Activated gamma-delta T cell (primary cell): ENCODE data around the gene ZSWIM5.
"Not testable (repeated sequence)": the region's sequence is repeated elsewhere in the genome, so short reads cannot be mapped to it uniquely, and the experiment has no call there.

ENCODE experiments used
- DNase-seq: peaks from one replicate; lab custom pipeline; 2025; lab: John Stamatoyannopoulos, UW
- total RNA-seq, 2 donors: gene quantifications; one replicate each; lab custom pipeline; 2026; lab: John Stamatoyannopoulos, UW

ZSWIM5 gene
- 11.8 to 21.6 reads per million in 2 donors for total RNA-seq

DNA sequence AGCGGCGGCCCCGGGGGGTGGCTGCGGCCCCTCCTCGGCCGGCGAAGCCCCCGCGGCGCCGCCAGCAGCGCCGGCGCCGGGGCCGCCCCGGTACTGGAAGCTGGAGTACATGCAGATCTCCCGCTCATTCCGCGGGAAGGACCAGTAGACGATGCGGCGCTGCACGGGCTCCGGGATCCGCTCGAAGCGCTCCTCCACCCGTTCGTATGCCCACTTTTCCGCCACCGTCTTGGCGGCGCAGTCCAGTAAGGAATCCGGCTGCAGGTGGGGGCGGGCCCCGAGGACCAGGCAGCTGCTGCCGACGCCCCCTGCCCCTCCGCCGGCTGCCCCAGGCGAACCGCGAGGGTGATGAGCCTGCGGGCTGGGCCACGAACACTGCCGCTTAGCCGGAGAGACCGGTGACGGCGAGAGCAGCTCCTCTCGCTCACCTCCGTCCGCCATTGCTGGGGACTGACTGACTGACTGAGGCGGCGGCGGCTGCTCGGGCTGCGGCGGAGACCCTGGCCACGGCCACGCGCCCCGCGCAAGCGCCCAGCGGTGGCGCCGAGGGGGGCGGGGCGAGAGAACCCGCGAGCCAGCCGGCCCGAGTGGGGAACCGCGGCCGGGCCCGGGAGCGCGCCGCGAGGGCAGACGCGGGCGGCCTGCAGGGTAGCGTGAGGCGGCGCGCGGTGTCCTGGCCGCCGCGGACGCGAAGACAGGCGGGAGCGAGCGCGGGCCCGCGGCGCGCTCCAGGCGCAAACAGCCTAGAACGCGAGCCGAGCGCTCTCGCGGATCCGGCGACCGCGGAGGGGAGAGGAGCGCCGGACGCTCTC lies at the start of gene ZSWIM5:
TSS of gene ZSWIM5 (minus strand) at position 696 of the 812 bp plus-strand sequence. CDS start at position 441, 255 bp downstream.
- DNase-seq, result peak; percentile 55

DNA sequence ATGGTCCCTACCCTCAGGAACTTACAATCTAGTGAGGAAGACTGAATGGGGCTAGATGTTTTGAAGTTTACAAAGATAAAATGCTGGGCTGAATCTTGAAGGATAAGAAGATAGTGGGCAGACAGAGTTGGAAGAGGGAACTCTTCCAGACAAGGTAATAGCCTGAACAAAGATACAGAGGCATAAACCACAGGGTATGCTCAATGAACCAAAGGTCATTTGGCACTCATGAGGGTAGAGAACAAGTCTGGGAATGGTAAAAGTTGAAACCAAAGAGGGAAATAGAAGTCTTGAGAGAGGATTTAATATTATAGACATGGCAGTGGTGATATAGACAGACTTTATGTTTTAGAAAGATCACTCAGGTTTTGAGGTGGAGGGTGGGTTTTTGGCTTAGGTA lies 48.1 kb upstream of the ZSWIM5 start:
- no peak for DNase-seq

DNA sequence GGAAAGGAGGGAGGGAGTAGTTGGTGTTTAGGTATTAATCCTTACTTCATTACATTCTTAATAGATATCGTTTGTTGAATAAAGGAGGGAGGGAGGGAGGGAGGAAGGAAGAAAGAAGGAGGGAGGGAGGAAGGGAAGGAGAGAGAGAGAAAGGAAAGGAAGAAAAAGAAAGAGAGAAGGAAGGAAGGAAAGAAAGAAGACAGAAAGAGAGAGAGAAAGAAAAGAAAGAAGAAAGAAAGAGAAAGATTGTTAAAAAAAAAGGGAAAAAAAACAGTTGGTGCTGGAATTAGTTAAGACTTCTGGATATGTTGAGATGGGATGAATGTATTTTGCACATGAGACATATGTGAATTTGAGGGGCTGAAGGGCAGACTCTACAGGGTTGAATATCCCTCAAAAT lies 44.1 kb upstream of the ZSWIM5 start:
- DNase-seq, result no peak

DNA sequence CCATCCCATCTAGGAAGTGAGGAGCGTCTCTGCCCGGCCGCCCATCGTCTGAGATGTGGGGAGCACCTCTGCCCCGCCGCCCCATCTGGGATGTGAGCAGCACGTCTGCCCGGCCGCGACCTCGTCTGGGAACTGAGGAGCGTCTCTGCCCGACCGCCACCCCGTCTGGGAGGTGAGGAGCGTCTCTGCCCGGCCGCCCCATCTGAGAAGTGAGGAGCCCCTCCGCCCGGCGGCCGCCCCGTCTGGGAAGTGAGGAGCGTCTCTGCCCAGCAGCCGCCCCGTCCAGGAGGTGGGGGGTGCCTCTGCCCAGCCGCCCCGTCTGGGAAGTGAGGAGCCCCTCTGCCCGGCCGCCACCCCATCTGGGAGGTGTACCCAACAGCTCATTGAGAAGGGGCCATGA lies 41.6 kb upstream of the ZSWIM5 start:
- DNase-seq, result not testable (repeated sequence)

DNA sequence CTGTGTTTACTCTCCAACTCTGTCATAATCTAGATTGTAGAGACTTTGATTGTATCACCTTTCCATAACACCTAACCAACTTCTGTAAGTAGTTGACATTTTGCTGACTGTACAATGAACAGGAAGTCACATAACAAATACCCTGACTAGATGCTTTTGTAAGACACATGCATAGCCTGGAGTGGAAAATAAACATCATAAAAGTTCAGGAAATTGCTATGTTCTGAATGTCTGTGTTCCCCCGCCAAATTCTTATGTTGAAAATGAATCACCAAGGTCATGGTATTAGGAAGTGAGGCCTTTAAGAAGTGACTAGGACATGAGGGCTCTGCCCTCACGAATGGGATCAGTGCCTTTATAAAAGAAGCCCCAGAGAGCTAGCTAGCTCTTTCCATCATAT lies 40.4 kb upstream of the ZSWIM5 start:
- no peak for DNase-seq

DNA sequence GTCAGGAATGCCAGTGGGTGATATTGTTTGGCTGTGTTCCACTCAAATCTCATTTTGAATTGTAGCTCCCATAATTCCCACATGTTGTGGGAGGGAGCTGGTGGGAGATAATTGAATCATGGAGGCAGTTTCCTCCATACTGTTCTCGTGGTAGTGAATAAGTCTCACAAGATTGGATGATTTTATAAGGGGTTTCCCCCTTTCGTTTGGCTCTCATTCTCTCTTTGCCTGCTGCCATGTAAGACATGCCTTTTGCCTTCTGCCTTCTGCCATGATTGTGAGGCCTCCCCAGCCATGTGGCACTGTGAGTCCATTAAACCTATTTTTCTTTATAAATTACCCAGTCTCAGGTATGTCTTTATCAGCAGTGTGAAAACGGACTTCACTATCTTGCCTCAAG lies 40.0 kb upstream of the ZSWIM5 start:
- not testable (repeated sequence) for DNase-seq

DNA sequence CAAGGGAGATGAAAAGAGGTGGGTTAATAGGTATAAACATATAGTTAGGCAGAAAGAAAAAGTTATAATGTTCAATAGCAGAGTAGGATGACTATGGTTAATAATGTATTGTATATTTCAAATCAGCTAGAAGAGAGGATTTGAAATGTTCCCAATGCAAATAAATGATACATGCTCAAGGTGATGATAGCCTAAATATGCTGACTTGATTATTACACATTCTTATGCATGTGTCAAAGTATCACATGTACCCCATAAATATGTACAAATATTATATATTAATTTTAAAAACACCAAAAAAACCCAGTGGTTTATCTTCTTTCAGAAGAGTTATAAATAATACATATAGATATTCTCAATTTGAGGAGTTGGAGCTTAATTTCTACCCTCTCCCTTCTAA lies 38.3 kb upstream of the ZSWIM5 start:
- DNase-seq, result no peak

DNA sequence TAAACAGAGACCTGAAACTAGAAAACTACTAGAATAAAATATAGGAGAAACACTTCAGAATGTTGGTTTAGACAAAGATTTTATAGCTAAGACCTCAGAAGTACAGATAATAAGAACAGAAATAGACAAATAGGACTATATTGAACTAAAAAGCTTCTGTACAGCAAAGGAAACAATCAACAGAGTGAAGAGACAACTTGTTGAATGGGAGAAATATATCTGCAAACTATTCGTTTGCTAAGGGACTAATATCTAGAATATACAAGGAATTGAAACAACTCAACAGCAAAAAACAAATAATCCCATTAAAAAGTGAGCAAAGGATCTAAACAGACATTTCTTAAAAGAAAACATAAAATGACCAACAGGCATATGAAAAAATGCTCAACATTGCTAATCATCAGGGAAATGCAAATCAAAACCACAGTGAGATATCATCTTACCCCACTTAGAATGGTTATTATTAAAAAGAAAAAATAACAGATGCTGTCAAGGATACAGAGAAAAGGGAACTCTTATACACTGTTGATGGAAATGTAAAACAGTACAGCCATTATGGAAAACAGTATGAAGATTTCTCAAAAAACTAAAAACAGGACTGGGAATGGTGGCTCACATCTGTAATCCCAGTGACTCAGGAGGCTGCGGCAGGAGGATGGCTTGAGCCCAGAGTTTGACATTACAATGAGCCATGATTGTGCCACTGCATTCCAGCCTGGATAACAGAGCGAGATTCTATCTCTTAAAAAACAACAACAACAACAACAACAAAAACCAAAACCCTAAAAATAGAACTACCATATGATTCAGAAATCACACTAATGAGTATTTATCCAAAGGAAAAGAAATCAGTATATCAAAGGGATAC lies 37.3 kb upstream of the ZSWIM5 start:
- no peak for DNase-seq

DNA sequence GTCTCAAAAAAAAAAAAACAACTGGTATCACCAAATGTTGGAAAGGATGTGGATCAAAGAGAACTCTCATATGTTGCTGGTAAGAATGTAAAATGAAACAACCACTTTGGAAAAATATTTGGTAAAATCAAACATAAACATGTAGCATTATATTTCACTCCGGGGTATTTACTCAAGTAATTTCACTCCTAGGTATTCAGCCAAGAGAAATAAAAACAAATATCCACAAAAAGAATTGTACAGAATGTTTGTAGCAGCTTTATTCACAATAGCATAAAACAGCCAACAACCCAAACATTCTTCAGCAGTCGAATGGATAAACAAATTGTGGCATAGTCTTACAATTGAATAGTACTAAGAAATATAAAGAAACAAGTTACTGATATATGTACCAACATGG lies 32.4 kb upstream of the ZSWIM5 start:
- no peak for DNase-seq

DNA sequence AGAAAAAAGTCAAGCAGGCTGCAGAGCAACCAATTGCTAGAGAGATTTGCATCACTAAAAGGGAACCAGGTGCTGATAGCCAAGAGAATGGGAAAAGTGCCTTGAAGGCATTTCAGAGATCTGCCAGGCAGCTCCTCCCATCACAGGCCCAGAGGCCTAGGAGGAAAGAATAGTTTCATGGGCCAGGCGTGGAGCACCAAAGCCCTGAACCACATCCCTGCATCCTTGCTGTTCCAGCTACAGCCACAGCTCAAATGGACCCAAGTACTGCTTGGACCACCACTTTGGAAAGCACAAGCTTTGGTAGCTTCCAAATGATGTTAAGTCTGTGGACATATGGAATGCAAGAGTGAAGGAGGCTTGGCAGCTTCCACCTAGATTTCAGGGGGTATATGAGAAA lies 29.7 kb upstream of the ZSWIM5 start:
- DNase-seq, result no peak

DNA sequence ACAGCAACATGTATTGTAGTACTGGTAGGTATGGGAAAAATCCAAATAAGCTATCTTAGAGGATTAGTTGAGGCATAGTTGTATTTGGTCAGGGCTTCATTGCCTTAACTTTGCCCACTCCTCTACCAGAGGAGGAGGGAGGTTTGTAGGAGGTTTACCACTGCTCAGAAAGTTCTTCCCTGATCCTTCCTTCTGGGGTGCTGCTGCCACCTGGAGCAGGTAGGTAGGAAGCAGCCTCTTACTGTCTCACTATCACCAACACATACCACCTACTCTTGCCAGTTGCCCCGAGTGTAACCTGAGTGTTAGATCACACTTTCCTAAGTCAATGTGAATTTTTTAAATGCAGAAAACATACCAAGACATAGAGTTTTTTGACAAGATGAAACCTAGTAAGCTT lies 24.1 kb upstream of the ZSWIM5 start:
- DNase-seq, result no peak

DNA sequence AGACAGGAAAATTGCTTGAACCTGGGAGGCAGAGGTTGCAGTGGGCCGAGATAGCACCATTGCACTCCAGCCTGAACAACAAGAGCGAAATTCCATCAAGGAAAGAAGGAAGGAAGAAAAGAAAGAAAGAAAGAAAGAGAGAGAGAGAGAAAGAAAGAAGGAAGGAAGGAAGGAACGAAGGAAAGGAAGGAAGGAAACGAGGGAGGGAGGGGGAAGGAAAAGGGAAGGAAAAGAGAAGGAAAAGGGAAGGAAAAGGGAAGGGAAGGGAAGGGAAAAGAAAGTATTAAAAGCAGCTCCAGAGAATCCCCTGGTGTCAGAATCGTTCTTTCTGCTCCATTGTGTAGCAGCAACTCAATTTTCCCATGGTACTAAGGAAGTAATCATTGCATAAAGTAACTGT lies 19.2 kb upstream of the ZSWIM5 start:
- no peak for DNase-seq

DNA sequence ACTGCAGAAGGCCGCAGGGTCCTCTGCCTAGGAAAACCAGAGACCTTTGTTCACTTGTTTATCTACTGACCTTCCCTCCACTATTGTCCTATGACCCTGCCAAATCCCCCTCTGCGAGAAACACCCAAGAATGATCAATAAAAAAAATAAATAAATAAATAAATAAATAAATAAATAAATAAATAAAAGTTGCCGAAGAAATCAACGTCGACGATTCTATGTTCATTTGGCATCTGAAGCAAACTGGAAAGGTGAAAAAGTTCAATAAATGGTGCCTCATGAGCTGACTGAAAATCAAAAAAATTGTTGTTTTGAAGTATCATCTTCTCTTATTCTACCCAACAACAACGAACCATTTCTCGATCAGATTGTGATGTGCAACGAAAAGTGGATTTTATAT lies 17.3 kb upstream of the ZSWIM5 start:
- DNase-seq, result not testable (repeated sequence)

DNA sequence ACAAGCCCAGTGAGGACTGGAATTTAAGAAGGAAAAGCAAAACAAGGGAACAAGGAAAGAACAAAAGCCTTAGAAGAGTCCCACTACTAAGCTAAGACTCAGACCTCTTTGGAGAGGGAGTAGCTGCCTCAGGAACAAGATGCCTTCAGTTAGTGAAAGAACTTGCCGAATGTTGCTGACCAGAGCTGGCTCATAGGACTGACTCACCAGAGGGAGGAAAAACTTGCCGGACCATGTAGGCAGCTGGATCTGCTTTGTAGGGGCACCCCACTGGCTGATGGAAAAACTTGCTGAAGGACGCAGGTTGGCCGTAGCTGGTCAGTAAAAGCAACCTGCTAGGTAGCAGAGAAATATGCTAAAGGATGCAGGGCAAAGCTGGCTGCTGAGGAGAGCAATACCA lies 15.3 kb upstream of the ZSWIM5 start:
- no peak for DNase-seq

DNA sequence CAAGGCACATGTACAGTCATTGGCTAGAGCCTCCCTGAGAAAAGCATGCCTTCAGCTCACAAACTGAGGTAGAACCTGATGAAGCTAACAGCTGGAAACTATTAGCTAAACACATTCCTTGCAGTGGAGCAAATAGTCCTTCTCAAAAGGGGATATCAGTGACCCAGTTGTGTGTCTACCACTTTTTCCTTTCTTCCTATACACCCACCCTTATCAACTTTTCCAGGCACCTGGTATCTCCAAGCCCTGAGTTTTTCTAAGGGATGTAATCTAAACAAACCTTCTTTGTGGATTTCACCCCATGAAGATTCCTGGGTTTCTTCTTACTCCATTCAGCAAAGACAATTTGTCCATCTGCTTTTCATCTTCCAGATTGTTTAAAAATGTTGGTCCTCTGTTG lies 10.5 kb upstream of the ZSWIM5 start:
- DNase-seq, result no peak

DNA sequence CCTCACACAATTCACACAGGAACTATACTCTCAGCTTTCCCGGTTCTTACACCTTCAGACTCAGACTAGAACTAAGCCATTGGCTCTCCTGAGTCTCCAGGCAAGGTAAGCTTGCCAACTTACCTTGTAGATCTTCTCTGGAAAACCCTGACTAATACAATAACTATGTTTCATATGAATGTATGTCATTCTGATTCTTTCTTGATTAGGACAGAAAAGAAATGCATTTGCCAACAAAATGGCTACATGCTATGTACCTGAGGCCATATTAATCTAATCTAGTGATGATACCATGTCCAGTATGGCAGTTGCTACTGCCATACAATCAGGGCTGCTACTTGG lies 9.8 kb upstream of the ZSWIM5 start:
- DNase-seq, result no peak

DNA sequence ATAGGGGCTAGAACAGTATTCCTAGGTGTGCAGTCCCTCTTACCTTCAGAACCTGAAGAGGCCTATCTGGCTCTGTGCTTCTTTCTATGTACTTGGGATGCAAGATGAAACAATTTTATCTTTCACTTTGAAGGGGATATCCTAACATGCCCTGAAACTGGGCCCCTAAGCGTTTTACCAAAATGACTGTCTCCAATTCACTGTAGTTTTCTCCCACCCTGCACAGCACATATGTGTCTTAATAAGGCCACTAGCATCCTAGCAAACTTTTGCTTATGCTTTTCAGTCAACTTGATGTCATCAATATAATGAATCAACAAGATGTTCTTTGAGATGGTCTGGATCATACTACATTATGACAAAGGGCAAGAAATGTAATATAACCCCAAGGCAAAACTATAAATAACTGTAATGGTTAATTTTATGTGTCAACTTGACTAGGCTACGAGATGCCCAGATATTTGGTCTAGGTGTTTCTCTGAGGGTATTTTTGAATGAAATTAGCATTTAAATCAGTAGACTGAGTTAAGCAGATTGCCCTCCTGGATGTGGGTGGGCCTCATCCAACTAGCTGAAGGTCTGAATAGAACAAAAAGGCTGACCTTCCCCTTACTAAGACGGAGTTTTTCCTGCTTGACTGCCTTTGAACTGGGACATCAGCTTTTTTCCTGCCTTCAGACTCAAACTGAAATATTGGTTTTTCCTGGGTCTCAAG lies 9.2 kb upstream of the ZSWIM5 start:
- no peak for DNase-seq

DNA sequence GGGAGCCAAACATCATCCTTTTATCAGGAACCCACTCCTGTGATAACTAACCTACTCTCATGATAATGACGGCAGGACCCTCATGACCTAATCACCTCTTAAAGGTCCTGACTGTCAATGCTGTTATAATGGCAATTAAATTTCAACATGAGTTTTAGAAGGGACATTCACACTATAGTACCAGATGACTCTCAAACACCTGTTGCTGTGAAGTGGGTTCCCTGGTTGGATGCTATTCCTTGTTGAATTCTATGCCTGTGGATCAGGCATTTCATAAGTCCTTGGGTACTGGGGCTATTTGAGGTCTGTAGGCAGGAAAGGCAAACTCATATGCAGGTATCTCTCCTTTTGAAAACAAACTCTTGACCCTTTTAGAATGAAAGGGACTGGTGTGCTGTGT lies 7.5 kb upstream of the ZSWIM5 start:
- no peak for DNase-seq

DNA sequence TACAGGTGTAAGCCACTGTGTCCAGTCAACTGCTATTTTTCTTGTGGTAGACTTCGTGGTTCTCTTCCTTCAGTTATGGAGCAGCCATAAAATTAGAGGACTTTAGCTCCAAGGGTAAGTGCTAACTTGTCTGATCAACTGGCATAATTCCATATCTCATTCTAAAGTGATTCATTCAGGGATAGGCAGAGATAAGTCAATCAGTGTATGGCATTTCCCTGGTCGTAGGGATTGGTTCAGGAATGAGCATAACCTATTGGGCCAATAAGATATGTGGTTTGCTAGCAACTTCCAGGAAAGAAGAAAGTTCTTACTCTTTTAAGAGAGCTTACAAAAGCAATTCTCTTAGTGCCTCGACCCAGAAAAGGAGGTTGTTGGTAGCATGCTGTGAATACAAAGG lies 4.7 kb upstream of the ZSWIM5 start:
- no peak for DNase-seq

DNA sequence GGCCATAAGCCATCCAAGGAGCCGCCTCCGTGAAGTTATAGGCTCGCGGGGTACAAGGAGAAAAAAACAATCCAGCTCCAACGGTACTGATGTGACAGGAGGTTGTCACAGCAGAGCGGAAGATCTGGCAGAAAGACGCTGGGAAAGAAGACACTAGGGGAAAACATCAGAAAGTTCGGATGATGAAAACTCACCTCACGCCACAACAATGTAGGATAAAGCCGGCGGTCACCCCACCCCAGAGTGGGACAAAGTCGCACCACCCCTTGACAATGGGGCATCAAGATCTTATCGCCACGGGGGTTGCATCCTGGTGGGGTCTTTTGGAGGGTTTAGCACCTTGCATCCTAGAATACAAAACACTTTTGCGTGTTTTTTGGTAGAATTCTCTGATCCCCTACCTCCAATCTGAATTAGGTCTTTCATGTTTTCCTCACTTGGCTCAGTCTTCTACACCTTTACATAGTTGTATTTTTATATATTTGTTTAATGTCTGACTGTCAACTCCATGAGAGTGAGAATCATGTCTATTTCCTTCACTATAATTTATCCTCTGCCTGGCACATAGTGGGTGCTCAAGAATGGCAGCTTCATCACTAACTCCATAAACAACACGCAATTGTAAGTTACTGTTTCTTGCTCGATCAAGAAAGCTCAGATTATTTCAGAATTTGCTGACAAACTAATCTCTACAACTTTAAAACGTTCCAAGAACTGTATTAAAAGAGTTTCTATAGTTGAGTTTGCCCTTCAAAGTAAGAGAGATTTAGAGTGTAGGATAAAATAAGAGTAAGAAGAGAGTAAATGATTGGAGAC lies 611 bp upstream of the ZSWIM5 start:
- DNase-seq, result no peak

DNA sequence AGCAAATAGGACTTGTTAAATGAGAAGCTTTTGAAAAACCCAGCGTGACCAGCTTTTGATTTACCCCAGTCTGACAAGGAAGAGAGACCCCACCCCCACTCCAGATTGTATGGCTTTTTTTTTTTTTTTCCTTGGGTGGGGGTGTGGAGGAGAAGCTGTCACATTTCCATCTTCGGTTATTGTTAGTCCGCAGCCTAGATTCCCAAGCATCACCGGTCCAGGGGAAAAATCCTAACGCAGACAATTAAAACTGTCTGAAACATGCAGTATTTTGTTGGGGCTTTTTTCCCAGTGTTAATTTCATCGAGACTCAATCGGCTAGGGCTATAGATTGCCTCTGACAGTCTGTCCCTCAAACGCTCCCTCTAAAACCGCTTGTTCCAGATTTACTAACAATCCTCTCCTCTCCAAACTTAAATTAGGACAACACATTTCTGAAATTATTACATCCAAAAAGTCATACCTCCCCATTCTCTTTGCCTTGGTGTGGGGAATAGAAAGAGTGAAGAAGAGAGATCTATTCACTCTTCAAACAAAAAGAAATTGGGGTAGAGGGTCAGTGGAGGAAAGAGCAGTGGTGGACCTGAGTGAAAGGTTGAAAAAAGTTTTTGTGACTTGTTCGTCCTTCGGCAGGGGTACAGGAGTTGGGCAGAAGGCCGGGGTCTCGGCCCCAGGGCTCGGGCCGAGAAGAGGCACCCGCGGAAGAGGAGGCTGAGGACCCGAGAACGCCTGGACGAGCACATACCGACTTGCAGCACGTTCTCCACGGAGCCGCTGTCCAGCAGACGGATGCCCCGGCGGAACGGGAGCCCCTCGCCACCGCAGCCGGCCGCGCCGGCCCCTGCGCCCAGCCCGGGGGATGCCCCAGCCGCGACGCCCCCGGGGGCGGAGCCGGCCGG lies 1.1 kb downstream of the ZSWIM5 start:
- peak; percentile 25 for DNase-seq
